COLO668 (cell line): ENCODE results near the gene PHTF1.

Experiments used
- DNase-seq: peaks from one replicate; lab custom pipeline; 2025; ENCODE audit not compliant: unreplicated experiment; lab: John Stamatoyannopoulos, UW

The PHTF1 gene

DNA sequence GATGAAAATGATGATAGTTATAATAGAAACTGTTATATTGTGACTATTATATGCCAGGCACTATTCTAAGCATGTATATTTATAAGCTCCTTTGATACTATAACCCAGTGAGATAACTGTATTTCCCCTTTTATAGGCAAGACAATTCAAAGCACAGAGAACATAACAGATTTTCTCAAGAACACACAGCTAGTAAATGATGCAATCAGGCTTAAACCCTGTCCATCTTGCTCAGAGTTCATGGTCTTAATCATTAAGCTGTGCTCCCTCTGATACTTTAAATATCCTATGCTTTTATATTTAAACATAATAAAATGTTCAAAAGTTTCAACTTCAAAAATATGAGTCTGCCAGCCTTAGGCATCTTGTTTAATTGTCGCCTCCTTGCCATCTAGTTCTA is 88.6 kb downstream of the PHTF1 start:
- DNase-seq = no peak

DNA sequence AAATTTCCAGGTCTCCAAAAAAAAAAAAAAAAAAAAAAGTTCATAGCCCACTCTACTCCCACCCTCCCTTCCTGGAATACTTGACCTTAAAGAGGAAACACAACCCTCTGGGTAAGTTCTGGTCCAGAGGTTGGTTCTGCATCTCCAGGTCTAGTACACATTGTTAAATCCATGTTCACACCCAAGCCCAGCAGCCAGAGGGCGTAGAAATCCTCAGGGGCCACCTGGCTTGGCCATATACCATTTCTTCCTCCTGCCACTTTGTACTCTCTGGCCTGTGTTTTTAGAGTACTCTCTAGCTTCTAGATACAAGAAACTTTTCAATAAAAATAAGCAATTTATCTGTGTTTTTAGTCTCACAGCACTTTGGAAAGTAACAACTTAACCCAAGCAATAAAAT is 89.3 kb downstream of the PHTF1 start:
- no peak for DNase-seq

DNA sequence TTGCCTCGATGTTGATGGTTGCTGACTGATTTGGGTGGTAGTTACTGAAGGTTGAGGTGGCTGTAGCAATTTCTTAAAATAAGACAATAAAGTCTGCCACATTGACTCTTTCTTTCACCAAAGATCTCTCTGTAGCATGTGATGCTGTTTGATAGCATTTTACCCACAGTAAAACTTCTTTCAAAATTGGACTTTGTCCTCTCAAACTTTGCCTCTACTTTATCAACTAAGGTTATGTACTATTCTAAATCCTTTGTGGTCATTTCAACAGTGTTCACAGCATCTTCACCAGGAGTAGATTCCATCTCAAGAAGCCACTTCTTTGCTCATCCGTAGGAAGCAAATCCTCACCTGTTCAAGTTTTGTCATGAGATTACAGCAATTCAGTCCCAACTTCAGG is 93.2 kb downstream of the PHTF1 start:
- no peak for DNase-seq

DNA sequence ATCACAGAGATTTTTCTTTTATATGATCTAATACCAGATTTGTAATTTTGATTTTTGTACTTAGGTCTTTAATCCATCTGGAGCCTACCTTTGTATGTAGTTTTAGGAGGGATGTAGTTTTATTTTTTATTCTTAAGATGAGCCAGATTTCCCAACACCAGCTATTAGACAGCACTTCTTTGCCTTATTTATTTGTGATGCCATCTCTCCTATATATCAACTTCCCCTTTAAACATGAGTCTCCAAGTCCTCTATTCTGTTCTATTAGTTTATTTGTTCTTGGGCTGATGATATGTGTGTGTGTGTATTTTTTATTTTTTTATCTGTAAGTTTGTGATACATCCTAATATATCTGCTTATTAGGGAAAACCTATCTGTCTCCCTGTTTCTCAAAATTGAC is 94.2 kb downstream of the PHTF1 start:
- no peak for DNase-seq

DNA sequence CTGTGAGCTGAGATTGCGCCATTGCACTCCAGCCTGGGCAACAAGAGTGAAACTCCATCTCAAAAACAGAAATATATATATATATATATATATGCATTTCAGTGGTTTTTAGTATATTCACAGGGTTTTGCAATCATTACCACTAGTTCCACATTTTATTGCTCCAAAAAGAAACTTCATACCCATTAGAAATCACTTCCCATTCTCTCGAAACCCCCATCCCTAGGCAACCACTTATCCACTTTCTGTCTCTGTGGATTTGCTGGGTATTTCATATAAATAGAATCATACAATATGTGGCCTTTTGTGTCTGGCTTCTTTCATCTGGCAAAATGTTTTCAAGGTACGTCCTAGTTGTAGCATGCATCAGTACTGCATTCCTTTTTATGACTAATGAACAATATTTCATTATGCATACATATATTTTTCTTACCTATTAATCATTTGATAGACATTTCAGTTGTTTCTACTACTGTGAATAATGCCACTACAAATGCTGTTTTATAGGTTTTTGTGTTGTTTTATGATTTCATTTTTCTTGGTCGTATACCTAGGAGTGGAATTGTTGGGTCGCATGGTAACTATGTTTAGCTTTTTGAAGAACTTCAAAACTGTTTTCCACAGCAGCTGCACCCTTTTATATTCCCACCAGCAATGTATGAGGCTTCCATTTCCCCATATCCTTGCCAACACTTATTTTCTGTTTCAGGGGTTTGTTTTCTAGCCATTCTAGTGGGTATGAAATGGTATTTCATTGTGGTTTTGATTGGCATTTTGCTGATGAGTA is 95.9 kb downstream of the PHTF1 start:
- DNase-seq = no peak

DNA sequence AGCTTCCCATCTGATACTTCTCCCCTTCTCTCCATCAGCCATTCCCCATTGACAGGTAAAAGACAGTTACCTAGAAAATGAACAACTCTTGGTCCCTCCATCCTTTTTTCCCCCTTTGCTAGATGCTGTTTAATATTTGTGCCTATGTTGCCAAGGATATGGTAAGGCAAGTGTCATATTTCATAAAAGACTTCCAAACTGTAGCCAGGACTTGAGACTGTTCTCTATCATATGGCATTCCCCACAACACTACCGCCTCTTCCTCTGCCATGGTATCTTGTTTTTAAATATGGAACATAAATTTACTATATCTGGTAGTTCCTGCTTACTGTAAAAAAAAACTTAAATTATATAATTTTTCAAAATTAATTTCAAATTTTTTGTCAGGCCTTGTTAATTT is 97.2 kb downstream of the PHTF1 start:
- DNase-seq = no peak

DNA sequence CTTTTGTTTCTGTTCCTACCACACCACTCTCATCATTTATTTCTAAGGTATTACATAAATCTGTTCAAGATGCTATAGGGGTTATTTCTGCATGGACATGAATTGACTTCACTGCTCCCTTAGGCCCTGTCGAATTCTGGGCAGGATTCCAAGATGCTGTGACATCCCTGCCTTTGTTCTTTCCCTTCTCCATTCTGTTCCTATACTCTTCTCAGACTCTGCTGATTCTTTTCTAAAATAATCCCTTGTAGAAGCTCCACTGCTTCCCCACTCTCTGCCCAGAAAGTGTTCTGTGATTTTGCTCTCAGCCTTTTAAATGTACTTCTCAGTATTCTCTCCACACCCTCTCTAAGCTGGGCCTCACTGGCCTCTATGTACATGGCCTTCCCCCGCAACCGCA is 99.2 kb downstream of the PHTF1 start:
- DNase-seq = no peak

DNA sequence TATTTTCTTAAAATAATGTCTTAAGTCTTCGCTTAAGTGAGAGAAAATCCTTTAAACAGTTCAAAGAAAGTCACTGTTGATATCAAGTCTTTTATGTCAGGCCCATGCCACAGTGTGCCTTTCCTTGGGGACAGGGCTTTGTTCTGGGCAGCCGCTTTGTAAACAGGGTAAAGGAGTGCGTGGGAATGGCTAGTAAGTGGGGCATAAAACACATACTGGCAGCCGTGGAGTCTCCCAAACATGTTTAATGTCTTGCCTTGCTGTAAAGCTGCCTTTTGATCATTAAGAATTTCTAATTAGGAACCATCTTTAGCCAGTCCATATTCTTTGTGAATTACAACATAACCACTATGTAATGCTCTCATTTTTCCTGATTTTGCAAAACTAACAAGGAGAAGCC is 99.7 kb downstream of the PHTF1 start:
- DNase-seq = no peak

DNA sequence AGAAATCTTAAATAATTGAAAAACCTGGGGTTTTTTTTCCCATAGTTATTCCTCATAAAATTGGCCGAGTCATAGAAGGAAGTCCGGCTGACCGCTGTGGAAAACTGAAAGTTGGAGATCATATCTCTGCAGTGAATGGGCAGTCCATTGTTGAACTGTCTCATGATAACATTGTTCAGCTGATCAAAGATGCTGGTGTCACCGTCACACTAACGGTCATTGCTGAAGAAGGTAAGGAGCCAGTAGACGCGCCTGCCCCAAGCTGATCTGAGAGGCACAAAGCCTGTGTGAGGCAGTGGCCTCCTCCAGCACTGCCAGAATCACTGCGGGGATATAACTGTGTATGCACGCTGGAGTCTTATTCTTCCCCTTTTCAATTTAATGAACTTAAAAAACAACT is 100.3 kb downstream of the PHTF1 start:
- no peak for DNase-seq

DNA sequence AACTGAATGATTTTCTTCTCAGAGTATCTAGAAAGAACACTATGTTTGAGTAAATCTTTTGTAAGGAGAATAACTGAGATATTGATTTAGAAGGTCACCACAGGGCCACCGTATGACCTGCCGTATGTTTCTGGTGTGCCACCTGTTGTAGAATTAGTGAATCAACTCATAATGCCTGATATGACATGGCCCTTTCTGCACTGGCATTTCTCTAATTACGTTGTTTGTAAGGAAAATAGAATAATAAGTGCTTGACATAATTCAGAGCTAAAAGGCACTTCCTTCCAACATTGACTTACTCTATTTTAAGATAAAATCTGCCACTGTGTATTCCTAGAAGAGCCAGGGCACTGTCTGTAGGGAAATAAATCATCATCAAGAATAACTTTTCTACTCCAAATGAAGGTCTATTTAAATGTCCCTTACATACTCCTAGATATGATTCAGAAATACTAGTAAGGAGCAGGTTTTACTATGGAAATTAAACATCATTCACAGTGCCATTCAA is 101.7 kb downstream of the PHTF1 start:
- DNase-seq = no peak

DNA sequence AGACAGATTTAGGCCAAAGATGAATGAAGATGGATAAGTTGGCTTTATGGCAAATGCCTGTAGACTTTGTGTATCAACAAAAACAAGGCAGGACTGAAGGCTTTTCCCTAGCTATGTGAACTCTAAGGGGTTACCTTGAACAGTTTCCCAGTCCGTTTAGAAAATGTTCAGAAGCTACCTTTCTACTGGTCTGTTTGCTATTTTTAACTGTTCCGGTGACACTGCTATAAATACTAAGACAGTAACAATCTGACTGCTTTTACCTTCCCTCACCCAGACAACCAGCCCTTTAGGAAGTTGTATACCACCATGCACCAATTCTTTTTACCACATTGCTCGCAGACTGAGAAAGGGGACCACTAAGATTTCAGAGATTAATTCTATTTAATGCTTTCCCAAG is 102.2 kb downstream of the PHTF1 start:
- DNase-seq = no peak

DNA sequence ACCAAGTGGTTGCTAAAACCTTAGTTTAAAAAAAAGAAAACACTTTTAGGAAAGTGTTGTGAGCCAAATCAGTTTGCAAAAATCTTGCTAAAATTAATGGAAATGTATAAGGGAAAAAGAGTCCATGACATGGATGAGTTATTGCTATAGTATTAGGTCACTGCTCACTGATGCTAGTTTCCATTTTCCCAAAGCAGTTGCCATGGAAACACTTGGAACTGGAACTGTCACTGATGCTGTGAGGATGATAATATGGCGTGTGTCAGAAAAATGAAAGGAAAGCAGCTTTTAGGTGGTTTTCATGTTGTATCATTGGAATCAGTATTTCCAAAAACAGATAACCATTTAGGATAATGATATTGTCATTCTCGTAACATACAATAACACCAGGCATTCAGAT is 104.4 kb downstream of the PHTF1 start:
- no peak for DNase-seq

DNA sequence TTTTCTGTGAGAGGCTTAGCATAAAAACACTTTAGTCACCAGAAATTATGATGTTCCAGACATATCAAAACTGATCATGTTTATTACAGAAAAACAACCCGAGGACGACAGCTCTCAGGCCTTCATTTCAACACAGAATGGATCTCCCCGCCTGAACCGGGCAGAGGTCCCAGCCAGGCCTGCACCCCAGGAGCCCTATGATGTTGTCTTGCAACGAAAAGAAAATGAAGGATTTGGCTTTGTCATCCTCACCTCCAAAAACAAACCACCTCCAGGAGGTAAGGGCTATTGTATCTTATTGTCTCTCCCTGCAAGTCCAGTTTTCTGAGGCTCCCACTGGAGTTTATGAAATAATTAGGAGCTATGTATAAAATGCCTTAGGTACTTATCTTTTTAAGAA is 105.5 kb downstream of the PHTF1 start:
- DNase-seq = no peak

DNA sequence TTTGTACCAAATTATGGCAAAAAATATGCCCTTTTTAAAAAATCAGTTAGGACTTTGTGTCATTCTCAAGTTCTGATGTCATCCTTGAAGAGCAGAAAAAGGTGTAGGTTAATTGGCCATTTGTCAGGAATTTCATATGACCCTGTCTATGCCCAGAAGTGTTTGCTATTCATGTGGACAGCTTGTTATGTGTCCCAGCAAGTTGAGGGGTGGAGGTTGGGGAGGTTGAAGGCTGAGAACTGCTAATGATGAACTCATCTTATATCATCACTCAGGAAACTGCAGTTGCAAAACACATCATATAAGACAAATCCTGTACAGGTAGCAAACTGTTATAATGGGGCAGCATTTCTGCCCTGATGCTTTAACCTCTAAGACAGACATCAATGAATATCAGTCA is 106.5 kb downstream of the PHTF1 start:
- DNase-seq = no peak

DNA sequence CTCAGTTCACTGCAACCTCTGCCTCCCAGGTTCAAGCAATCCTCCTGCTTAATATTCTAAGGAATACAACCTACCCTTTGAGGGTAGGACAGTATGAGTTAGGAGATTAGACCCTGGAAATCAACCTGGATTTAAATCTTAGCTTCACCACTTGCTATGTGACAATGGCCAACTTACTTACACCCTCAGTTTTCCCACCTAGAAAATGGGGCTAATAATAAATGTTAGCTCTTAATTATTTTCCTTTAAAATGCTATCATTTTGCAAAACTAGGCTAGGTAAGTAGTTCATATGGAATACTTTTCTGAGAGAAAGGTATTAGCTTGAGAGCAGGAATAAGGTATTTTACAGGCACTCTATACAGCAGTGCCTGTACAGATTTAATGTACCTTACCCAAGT is 110.8 kb downstream of the PHTF1 start:
- no peak for DNase-seq

DNA sequence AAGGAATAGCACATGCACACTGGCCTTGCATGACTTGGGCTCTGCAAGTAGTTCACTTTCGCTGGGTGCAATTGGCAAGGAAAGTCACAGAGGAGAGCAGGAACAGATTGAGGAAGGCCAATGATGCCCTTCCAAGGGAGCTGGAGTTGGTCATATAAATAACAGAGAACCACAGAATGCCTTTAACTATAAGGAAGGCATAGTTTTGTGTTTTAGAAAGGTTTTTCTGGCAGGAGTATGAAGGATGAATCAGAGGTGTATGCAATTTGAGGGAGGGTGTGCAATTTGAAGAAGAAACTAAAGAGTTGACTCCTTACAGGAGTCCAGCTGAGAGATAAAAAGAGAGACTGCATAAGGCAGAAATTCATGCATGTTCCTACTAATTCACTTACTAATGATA is 112.1 kb downstream of the PHTF1 start:
- DNase-seq = no peak
